GM12892 (cell line): Measurements from ENCODE around the gene CHST14.
"Not testable (repeated sequence)": the region's sequence is repeated elsewhere in the genome, so short reads cannot be mapped to it uniquely, and the experiment has no call there.

Experiments used
- POLR2AphosphoS5 ChIP-seq: IDR thresholded peaks from 2 replicates; pipeline ENCODE4 v1.6.1; 2011; ENCODE audit warnings: low read depth, low read length, control low read depth
- TAF1 ChIP-seq: IDR thresholded peaks from 2 replicates; pipeline ENCODE4 v1.6.1; 2011; ENCODE audit warnings: low read depth, mild to moderate bottlenecking, control low read depth, low read length, borderline replicate concordance

DNA sequence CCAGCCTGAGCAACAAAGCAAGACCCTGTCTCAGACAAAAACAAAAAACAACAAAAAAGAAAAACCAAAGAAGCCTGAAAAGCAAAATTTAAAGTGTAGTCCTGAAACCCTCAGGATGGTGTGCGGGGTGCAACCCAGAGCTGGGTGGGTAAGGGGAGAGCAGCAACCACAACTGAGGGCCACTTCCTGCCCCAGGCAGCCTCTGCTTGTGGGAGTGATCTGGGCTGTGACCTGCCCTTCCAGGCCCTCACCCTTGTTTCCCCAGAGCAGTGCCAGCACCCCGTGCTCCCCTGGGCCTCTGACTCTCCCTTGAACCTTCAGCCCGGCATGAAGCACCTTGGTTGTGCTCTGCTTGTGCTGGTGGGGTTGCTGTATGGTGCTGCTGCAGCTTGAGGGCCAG, 16.8 kb upstream of the CHST14 start:
- not testable (repeated sequence) for TF ChIP-seq POLR2AphosphoS5, TAF1
